HG03575 (cell line): Measurements from ENCODE around the gene SV2C.
A peak's percentile ranks its signal among the peaks of the same experiment; 100 is the strongest.
"Not testable (repeated sequence)": the region's sequence is repeated elsewhere in the genome, so short reads cannot be mapped to it uniquely, and the experiment has no call there.

Experiments
- ATAC-seq: cut with Tn5 transposase; IDR thresholded peaks from one replicate; pipeline ENCODE4 v1.9.1; 2021; ENCODE audit not compliant: unreplicated experiment, insufficient number of reproducible peaks, low FRiP score; ENCODE audit errors: extremely low read depth

Gene SV2C

GRCh38 chr5:76323494-76323893, 240.3 kb downstream of the SV2C start:
- not testable (repeated sequence) for ATAC-seq

GRCh38 chr5:76325326-76325725, 242.1 kb downstream of the SV2C start:
- ATAC-seq, result no peak

GRCh38 chr5:76325876-76326491, 242.8 kb downstream of the SV2C start:
- ATAC-seq, result no peak

GRCh38 chr5:76326577-76327302, 243.6 kb downstream of the SV2C start:
- ATAC-seq, result no peak

GRCh38 chr5:76329346-76329745, 246.2 kb downstream of the SV2C start:
- no peak for ATAC-seq

- no peak for ATAC-seq
These were observed 247.9 kb downstream of the SV2C start for GRCh38 chr5:76331126-76331525.

GRCh38 chr5:76332102-76332501, 248.9 kb downstream of the SV2C start:
- ATAC-seq, result no peak

GRCh38 chr5:76332611-76333205, 249.5 kb downstream of the SV2C start:
- no peak for ATAC-seq

GRCh38 chr5:76333571-76333970, 250.4 kb downstream of the SV2C start:
- ATAC-seq, result no peak

GRCh38 chr5:76334574-76334973, 251.4 kb downstream of the SV2C start:
- no peak for ATAC-seq

GRCh38 chr5:76335451-76335850, 252.3 kb downstream of the SV2C start:
- not testable (repeated sequence) for ATAC-seq

GRCh38 chr5:76336253-76336809, 253.1 kb downstream of the SV2C start:
- not testable (repeated sequence) for ATAC-seq

- ATAC-seq, result no peak
These were observed 254.8 kb downstream of the SV2C start for GRCh38 chr5:76337953-76338451.

- no peak for ATAC-seq
These were observed 256.7 kb downstream of the SV2C start for GRCh38 chr5:76339919-76340318.

GRCh38 chr5:76341651-76342334, 258.6 kb downstream of the SV2C start:
- ATAC-seq, result no peak

GRCh38 chr5:76342474-76342873, 259.3 kb downstream of the SV2C start:
- ATAC-seq, result no peak

- ATAC-seq, result no peak
These were observed 262.4 kb downstream of the SV2C start for GRCh38 chr5:76345582-76345981.

GRCh38 chr5:76351176-76351575, 268.0 kb downstream of the SV2C start:
- no peak for ATAC-seq

GRCh38 chr5:76351577-76351976, 268.4 kb downstream of the SV2C start:
- ATAC-seq, result peak; percentile 94
